Trophoblast cell (in vitro differentiated cells and primary cell): ENCODE measurements around the gene YIF1A.
A peak's percentile ranks its signal among the peaks of the same experiment; 100 is the strongest.

ENCODE experiments used
- DNase-seq, 2 donors: peaks; one replicate each; pipeline ENCODE4 v3.0.0-alpha.2; 2016
- H2AFZ ChIP-seq: 2 replicates; pipeline ENCODE4 v1.6.1; 2013; ENCODE audit warnings: low read length, moderate library complexity, mild to moderate bottlenecking; ENCODE audit not compliant: insufficient read depth, poor library complexity
- H2AK5ac ChIP-seq: 2 replicates; pipeline ENCODE4 v1.6.1; 2013; ENCODE audit warnings: mild to moderate bottlenecking, low read length
- H2BK120ac ChIP-seq: 2 replicates; pipeline ENCODE4 v1.6.1; 2013; ENCODE audit warnings: low read length, mild to moderate bottlenecking, moderate library complexity; ENCODE audit not compliant: insufficient read depth, poor library complexity
- H2BK12ac ChIP-seq: 2 replicates; pipeline ENCODE4 v1.6.1; 2013; ENCODE audit warnings: mild to moderate bottlenecking, low read length, moderate library complexity
- H2BK5ac ChIP-seq: 2 replicates; pipeline ENCODE4 v1.6.1; 2013; ENCODE audit warnings: low read length, low read depth, moderate library complexity, mild to moderate bottlenecking; ENCODE audit not compliant: poor library complexity
- H3K14ac ChIP-seq: 2 replicates; pipeline ENCODE4 v1.6.1; 2013; ENCODE audit warnings: mild to moderate bottlenecking, low read length
- H3K18ac ChIP-seq: 2 replicates; pipeline ENCODE4 v1.6.1; 2013; ENCODE audit warnings: mild to moderate bottlenecking, low read length
- H3K23ac ChIP-seq: 2 replicates; pipeline ENCODE4 v1.6.1; 2013; ENCODE audit warnings: low read length
- H3K27ac ChIP-seq: 2 replicates; pipeline ENCODE4 v1.5.1; 2013; ENCODE audit warnings: low read depth, mild to moderate bottlenecking, inconsistent platforms, low read length, moderate library complexity
- H3K27me3 ChIP-seq: 2 replicates; pipeline ENCODE4 v1.6.1; 2013; ENCODE audit warnings: inconsistent platforms, mild to moderate bottlenecking, low read length, moderate library complexity; ENCODE audit not compliant: insufficient read depth
- H3K36me3 ChIP-seq, 2 experiments: 1 replicate in 1 of 2; 2 replicates in 1 of 2; pipeline ENCODE4 v1.6.1; 2013; ENCODE audit warnings: low read length in 2 of 2, mild to moderate bottlenecking in 2 of 2, moderate library complexity in 1 of 2; ENCODE audit not compliant: insufficient read depth in 2 of 2, control insufficient read depth in 1 of 2
- H3K4ac ChIP-seq: 2 replicates; pipeline ENCODE4 v1.6.1; 2013; ENCODE audit warnings: low read depth, mild to moderate bottlenecking, low read length, moderate library complexity
- H3K4me1 ChIP-seq, 2 experiments: 1 replicate in 1 of 2; 2 replicates in 1 of 2; pipeline ENCODE4 v1.6.1; 2013; ENCODE audit warnings: low read length in 2 of 2, mild to moderate bottlenecking in 2 of 2, moderate library complexity in 1 of 2; ENCODE audit not compliant: insufficient read depth in 2 of 2, control insufficient read depth in 1 of 2
- H3K4me2 ChIP-seq: 2 replicates; pipeline ENCODE4 v1.6.1; 2013; ENCODE audit warnings: inconsistent platforms, mild to moderate bottlenecking, low read length, moderate library complexity
- H3K4me3 ChIP-seq: 2 replicates; pipeline ENCODE4 v1.5.1; 2013; ENCODE audit warnings: mild to moderate bottlenecking, low read depth, low read length, inconsistent platforms
- H3K79me1 ChIP-seq: one replicate; pipeline ENCODE4 v1.6.1; 2013; ENCODE audit warnings: low read length
- H3K79me2 ChIP-seq: 2 replicates; pipeline ENCODE4 v1.6.1; 2013; ENCODE audit warnings: low read length, mild to moderate bottlenecking; ENCODE audit not compliant: control insufficient read depth, insufficient read depth, poor library complexity
- H3K9ac ChIP-seq: 2 replicates; pipeline ENCODE4 v1.6.1; 2013; ENCODE audit warnings: mild to moderate bottlenecking, low read length
- H3K9me3 ChIP-seq: 2 replicates; pipeline ENCODE4 v1.6.1; 2013; ENCODE audit warnings: low read depth, mild to moderate bottlenecking, control low read depth, inconsistent platforms, low read length; ENCODE audit not compliant: insufficient read depth
- H4K12ac ChIP-seq: 2 replicates; pipeline ENCODE4 v1.6.1; 2013; ENCODE audit warnings: low read depth, mild to moderate bottlenecking, low read length, moderate library complexity
- H4K8ac ChIP-seq: 2 replicates; pipeline ENCODE4 v1.6.1; 2013; ENCODE audit warnings: low read depth, mild to moderate bottlenecking, low read length, moderate library complexity
- H4K91ac ChIP-seq: one replicate; pipeline ENCODE4 v1.6.1; 2013; ENCODE audit warnings: low read depth, mild to moderate bottlenecking, low read length, moderate library complexity
- WGBS: extraction: QIAGEN DNeasy Blood & Tissue Kit; methylation state at CpG from one replicate; pipeline ENCODE4 v1.1.7; 2013; ENCODE audit warnings: missing lambda C conversion rate; ENCODE audit not compliant: insufficient read length, insufficient coverage; ENCODE audit errors: extremely low coverage; 5-methylcytosine and 5-hydroxymethylcytosine counted together

The YIF1A gene

GRCh38 chr11:66335531-66336233 is 46.7 kb upstream of the YIF1A start:
- Histone ChIP-seq H2BK120ac (peak overlapping the region; percentile 49), H3K4me3 (peak overlapping the region; percentile 60), H3K23ac (no peak overlapping the region), H3K27me3 (no peaks in the 10 kb centered on the region), H3K4me1 (peaks cover 13 to 15% of the 10 kb centered on the region in 2 experiments), H3K79me2 (peaks cover 4% of the 10 kb centered on the region), H3K36me3 (peaks cover 33 to 43% of the 10 kb centered on the region in 2 experiments), H2BK5ac (peak overlapping the region; percentile 55), H3K14ac (peak overlapping the region; percentile 92), H3K9me3 (no peaks in the 10 kb centered on the region), H4K12ac (peak overlapping the region; percentile 39), H4K8ac (peak overlapping the region; percentile 61), H4K91ac (peak overlapping the region; percentile 71), H3K4me2 (peak overlapping the region; percentile 84), H3K27ac (peak overlapping the region; percentile 52), H3K4ac (peak overlapping the region; percentile 30), H2AFZ (peak overlapping the region; percentile 6), H3K18ac (peak overlapping the region; percentile 83), H3K9ac (no peak overlapping the region), H2BK12ac (peak overlapping the region; percentile 58), H3K79me1 (peaks cover 7% of the 10 kb centered on the region), H2AK5ac (peak overlapping the region; percentile 60)
- WGBS: no CpG with 5 or more reads among the region's 35 CpGs
- peak in 1 of 2 donors; percentile 26 for DNase-seq

GRCh38 chr11:66334605-66335442 is 45.9 kb upstream of the YIF1A start:
- Histone ChIP-seq H3K27ac (no peak overlapping the region), H3K79me2 (peaks cover 4% of the 10 kb centered on the region), H3K4ac (no peak overlapping the region), H2BK5ac (no peak overlapping the region), H4K91ac (no peak overlapping the region), H2AFZ (no peak overlapping the region), H3K4me3 (no peak overlapping the region), H3K23ac (no peak overlapping the region), H3K79me1 (peaks cover 7% of the 10 kb centered on the region), H3K14ac (no peak overlapping the region), H4K12ac (no peak overlapping the region), H3K18ac (no peak overlapping the region), H3K36me3 (peaks cover 25 to 34% of the 10 kb centered on the region in 2 experiments), H3K4me2 (peak overlapping the region; percentile 84), H2BK12ac (peak overlapping the region; percentile 25), H3K4me1 (peaks cover 13 to 15% of the 10 kb centered on the region in 2 experiments), H4K8ac (no peak overlapping the region), H3K9ac (no peak overlapping the region), H2BK120ac (no peak overlapping the region), H3K9me3 (no peaks in the 10 kb centered on the region), H3K27me3 (no peaks in the 10 kb centered on the region), H2AK5ac (peak overlapping the region; percentile 11)
- WGBS: no CpG with 5 or more reads among the region's 42 CpGs
- DNase-seq: no peak

GRCh38 chr11:66333896-66334604 is 45.1 kb upstream of the YIF1A start:
- Histone ChIP-seq H3K4ac (no peak overlapping the region), H4K91ac (no peak overlapping the region), H2BK5ac (no peak overlapping the region), H4K12ac (no peak overlapping the region), H3K79me1 (peaks cover 7% of the 10 kb centered on the region), H2BK120ac (no peak overlapping the region), H3K4me2 (no peak overlapping the region), H3K27me3 (no peaks in the 10 kb centered on the region), H2AFZ (no peak overlapping the region), H3K79me2 (peaks cover 4% of the 10 kb centered on the region), H3K18ac (no peak overlapping the region), H3K23ac (no peak overlapping the region), H3K14ac (no peak overlapping the region), H2AK5ac (no peak overlapping the region), H3K27ac (no peak overlapping the region), H3K9ac (no peak overlapping the region), H4K8ac (no peak overlapping the region), H3K9me3 (no peaks in the 10 kb centered on the region), H3K4me1 (peaks cover 13 to 15% of the 10 kb centered on the region in 2 experiments), H3K36me3 (peaks cover 18 to 31% of the 10 kb centered on the region in 2 experiments), H2BK12ac (no peak overlapping the region), H3K4me3 (no peak overlapping the region)
- DNase-seq: no peak
- WGBS: no CpG with 5 or more reads among the region's 29 CpGs

- Histone ChIP-seq H3K36me3 (peaks cover 11 to 24% of the 10 kb centered on the region in 2 experiments), H3K4me1 (peaks cover 17 to 18% of the 10 kb centered on the region in 2 experiments), H4K12ac (no peak overlapping the region), H3K23ac (no peak overlapping the region), H3K4me2 (no peak overlapping the region), H4K91ac (no peak overlapping the region), H3K4ac (no peak overlapping the region), H2BK120ac (no peak overlapping the region), H2AFZ (no peak overlapping the region), H3K79me2 (peaks cover 4% of the 10 kb centered on the region), H3K4me3 (no peak overlapping the region), H2BK5ac (no peak overlapping the region), H3K14ac (no peak overlapping the region), H2AK5ac (no peak overlapping the region), H3K9me3 (no peaks in the 10 kb centered on the region), H4K8ac (no peak overlapping the region), H3K9ac (no peak overlapping the region), H3K79me1 (peaks cover 7% of the 10 kb centered on the region), H3K27ac (no peak overlapping the region), H2BK12ac (no peak overlapping the region), H3K27me3 (no peaks in the 10 kb centered on the region), H3K18ac (no peak overlapping the region)
- no CpG with 5 or more reads among the region's 19 CpGs for WGBS
- DNase-seq: no peak
Observed at GRCh38 chr11:66333220-66333877, 44.4 kb upstream of the YIF1A start.
